BLaER1 (cell line): ENCODE results near the gene RDX.
A peak's percentile ranks its signal among the peaks of the same experiment; 100 is the strongest.

ENCODE experiments used
- H3K27ac ChIP-seq: shearing (Covaris generic); formaldehyde crosslinking; 2 replicates; pipeline ENCODE4 v1.8.1; 2022
- H3K27me3 ChIP-seq: shearing (Covaris generic); formaldehyde crosslinking; 2 replicates; pipeline ENCODE4 v1.8.1; 2022
- H3K36me3 ChIP-seq: shearing (Covaris generic); formaldehyde crosslinking; 2 replicates; pipeline ENCODE4 v1.8.1; 2022
- H3K4me1 ChIP-seq: shearing (Covaris generic); formaldehyde crosslinking; 2 replicates; pipeline ENCODE4 v1.8.1; 2022
- H3K4me2 ChIP-seq: shearing (Covaris generic); formaldehyde crosslinking; 2 replicates; pipeline ENCODE4 v1.8.1; 2022
- H3K4me3 ChIP-seq: shearing (Covaris generic); formaldehyde crosslinking; 2 replicates; pipeline ENCODE4 v1.8.1; 2022
- H3K9ac ChIP-seq: shearing (Covaris generic); formaldehyde crosslinking; 2 replicates; pipeline ENCODE4 v1.8.1; 2022
- H3K9me3 ChIP-seq: shearing (Covaris generic); formaldehyde crosslinking; 2 replicates; pipeline ENCODE4 v1.8.1; 2022
- H4K20me1 ChIP-seq: shearing (Covaris generic); formaldehyde crosslinking; 2 replicates; pipeline ENCODE4 v1.8.1; 2022
- Cebpa-rat ChIP-seq: shearing (Covaris generic); IDR thresholded peaks from 2 replicates; pipeline ENCODE4 v1.8.1; 2022

Gene RDX

GRCh38 chr11:110296226-110297075 is at the start of gene RDX:
Gene RDX (minus strand): TSS chr11:110296614. CDS start chr11:110279692, 16,922 bp downstream.
- no peak for TF ChIP-seq Cebpa-rat

GRCh38 chr11:110345743-110346142 is 49.3 kb upstream of the RDX start:
- Histone ChIP-seq H3K9ac (no peak overlapping the region), H3K4me3 (no peak overlapping the region), H3K27me3 (no peaks in the 10 kb centered on the region), H3K36me3 (no peaks in the 10 kb centered on the region), H3K9me3 (peaks cover 6% of the 10 kb centered on the region; the same call in 1 of the 2 replicates), H3K4me1 (peaks cover 12% of the 10 kb centered on the region), H3K4me2 (peak overlapping the region; percentile 16; the same call in 1 of the 2 replicates), H3K27ac (no peak overlapping the region), H4K20me1 (no peaks in the 10 kb centered on the region)
- no peak for TF ChIP-seq Cebpa-rat

More at GRCh38 chr11:110296226-110297075, at the start of gene RDX:
- no peaks in the 10 kb centered on the region for H3K27me3 ChIP-seq
- H3K4me3 ChIP-seq: peak within 1 kb of the TSS; percentile 99
- peaks cover 39% of the 10 kb centered on the region for H3K4me1 ChIP-seq
- H3K4me2 ChIP-seq: peak within 1 kb of the TSS; percentile 83
- peaks cover 5% of the 10 kb centered on the region; the same call in 1 of the 2 replicates for H3K9me3 ChIP-seq
- peak within 1 kb of the TSS; percentile 97 for H3K27ac ChIP-seq
- H3K36me3 ChIP-seq: peaks cover 4% of the 10 kb centered on the region; the same call in 1 of the 2 replicates
- peaks cover 47% of the 10 kb centered on the region for H4K20me1 ChIP-seq
- H3K9ac ChIP-seq: peak within 1 kb of the TSS; percentile 95

- peaks cover 10% of the 10 kb centered on the region; the same call in 1 of the 2 replicates for H3K9me3 ChIP-seq
- H3K27me3 ChIP-seq: no peaks in the 10 kb centered on the region
- no peak for TF ChIP-seq Cebpa-rat
- peaks cover 22% of the 10 kb centered on the region for H3K36me3 ChIP-seq
- no peak overlapping the region for H3K4me2 ChIP-seq
- H3K4me1 ChIP-seq: peaks cover 20% of the 10 kb centered on the region
- H3K27ac ChIP-seq: no peak overlapping the region
- H4K20me1 ChIP-seq: no peaks in the 10 kb centered on the region
- no peak overlapping the region for H3K9ac ChIP-seq
- H3K4me3 ChIP-seq: no peak overlapping the region
Observed at GRCh38 chr11:110340436-110340835, 44.0 kb upstream of the RDX start.

GRCh38 chr11:110339456-110340250 is 43.2 kb upstream of the RDX start:
- TF ChIP-seq Cebpa-rat: no peak
- no peak overlapping the region for H3K27ac ChIP-seq

GRCh38 chr11:110338684-110339083 is 42.3 kb upstream of the RDX start:
- no peak overlapping the region for H3K9ac ChIP-seq
- H3K4me2 ChIP-seq: no peak overlapping the region
- H3K27me3 ChIP-seq: no peaks in the 10 kb centered on the region
- peaks cover 16% of the 10 kb centered on the region; the same call in 1 of the 2 replicates for H3K4me1 ChIP-seq
- H4K20me1 ChIP-seq: no peaks in the 10 kb centered on the region
- no peak for TF ChIP-seq Cebpa-rat
- no peak overlapping the region for H3K27ac ChIP-seq
- no peak overlapping the region for H3K4me3 ChIP-seq
- peaks cover 5% of the 10 kb centered on the region; the same call in 1 of the 2 replicates for H3K9me3 ChIP-seq
- H3K36me3 ChIP-seq: peaks cover 22% of the 10 kb centered on the region

More at GRCh38 chr11:110339456-110340250, 43.2 kb upstream of the RDX start:
- Histone ChIP-seq H3K4me2 (no peak overlapping the region), H3K4me3 (no peak overlapping the region), H4K20me1 (no peaks in the 10 kb centered on the region), H3K4me1 (peaks cover 16% of the 10 kb centered on the region; the same call in 1 of the 2 replicates), H3K27me3 (no peaks in the 10 kb centered on the region), H3K9ac (no peak overlapping the region), H3K36me3 (peaks cover 22% of the 10 kb centered on the region), H3K9me3 (peaks cover 10% of the 10 kb centered on the region; the same call in 1 of the 2 replicates)

- no peak overlapping the region for H3K9ac ChIP-seq
- peaks cover 25% of the 10 kb centered on the region for H3K36me3 ChIP-seq
- peaks cover 11% of the 10 kb centered on the region for H3K9me3 ChIP-seq
- no peaks in the 10 kb centered on the region for H4K20me1 ChIP-seq
- H3K4me1 ChIP-seq: peaks cover 16% of the 10 kb centered on the region; the same call in 1 of the 2 replicates
- H3K4me3 ChIP-seq: no peak overlapping the region
- H3K27me3 ChIP-seq: no peaks in the 10 kb centered on the region
- no peak overlapping the region for H3K4me2 ChIP-seq
- no peak overlapping the region for H3K27ac ChIP-seq
- no peak for TF ChIP-seq Cebpa-rat
Observed at GRCh38 chr11:110337570-110338193, 41.3 kb upstream of the RDX start.

- no peak overlapping the region for H3K4me2 ChIP-seq
- no peaks in the 10 kb centered on the region for H3K27me3 ChIP-seq
- H3K9me3 ChIP-seq: peaks cover 27% of the 10 kb centered on the region
- peaks cover 42% of the 10 kb centered on the region for H3K36me3 ChIP-seq
- H3K4me3 ChIP-seq: no peak overlapping the region
- no peak overlapping the region for H3K9ac ChIP-seq
- no peaks in the 10 kb centered on the region for H4K20me1 ChIP-seq
- no peak overlapping the region for H3K27ac ChIP-seq
- peaks cover 16% of the 10 kb centered on the region; the same call in 1 of the 2 replicates for H3K4me1 ChIP-seq
- TF ChIP-seq Cebpa-rat: no peak
Observed at GRCh38 chr11:110336054-110336453, 39.6 kb upstream of the RDX start.

GRCh38 chr11:110335358-110335757 is 38.9 kb upstream of the RDX start:
- no peak overlapping the region for H3K9ac ChIP-seq
- H3K36me3 ChIP-seq: peaks cover 49% of the 10 kb centered on the region
- H3K27ac ChIP-seq: no peak overlapping the region
- no peak overlapping the region for H3K4me3 ChIP-seq
- peaks cover 16% of the 10 kb centered on the region; the same call in 1 of the 2 replicates for H3K4me1 ChIP-seq
- no peak for TF ChIP-seq Cebpa-rat
- H3K27me3 ChIP-seq: no peaks in the 10 kb centered on the region
- H4K20me1 ChIP-seq: no peaks in the 10 kb centered on the region
- peaks cover 34% of the 10 kb centered on the region for H3K9me3 ChIP-seq
- H3K4me2 ChIP-seq: no peak overlapping the region

GRCh38 chr11:110331626-110332025 is 35.2 kb upstream of the RDX start:
- H3K36me3 ChIP-seq: peaks cover 36% of the 10 kb centered on the region
- no peak overlapping the region for H3K27ac ChIP-seq
- peaks cover 28% of the 10 kb centered on the region for H3K4me1 ChIP-seq
- H3K9ac ChIP-seq: no peak overlapping the region
- H4K20me1 ChIP-seq: no peaks in the 10 kb centered on the region
- H3K27me3 ChIP-seq: no peaks in the 10 kb centered on the region
- peaks cover 45% of the 10 kb centered on the region for H3K9me3 ChIP-seq
- TF ChIP-seq Cebpa-rat: no peak
- no peak overlapping the region for H3K4me2 ChIP-seq
- no peak overlapping the region for H3K4me3 ChIP-seq
